GM21367 (cell line): ENCODE data around the gene BUB1.
"Not testable (repeated sequence)": the region's sequence is repeated elsewhere in the genome, so short reads cannot be mapped to it uniquely, and the experiment has no call there.

Experiments used
- ATAC-seq: cut with Tn5 transposase; IDR thresholded peaks from one replicate; pipeline ENCODE4 v1.9.1; 2021; ENCODE audit not compliant: unreplicated experiment

BUB1 gene

GRCh38 chr2:110691612-110692258 lies 13.9 kb upstream of the BUB1 start:
- ATAC-seq: no peak

- no peak for ATAC-seq
Observed at GRCh38 chr2:110690083-110690965, 12.5 kb upstream of the BUB1 start.

- no peak for ATAC-seq
Observed at GRCh38 chr2:110688594-110689091, 10.8 kb upstream of the BUB1 start.

- not testable (repeated sequence) for ATAC-seq
Observed at GRCh38 chr2:110687775-110688484, 10.1 kb upstream of the BUB1 start.

DNA sequence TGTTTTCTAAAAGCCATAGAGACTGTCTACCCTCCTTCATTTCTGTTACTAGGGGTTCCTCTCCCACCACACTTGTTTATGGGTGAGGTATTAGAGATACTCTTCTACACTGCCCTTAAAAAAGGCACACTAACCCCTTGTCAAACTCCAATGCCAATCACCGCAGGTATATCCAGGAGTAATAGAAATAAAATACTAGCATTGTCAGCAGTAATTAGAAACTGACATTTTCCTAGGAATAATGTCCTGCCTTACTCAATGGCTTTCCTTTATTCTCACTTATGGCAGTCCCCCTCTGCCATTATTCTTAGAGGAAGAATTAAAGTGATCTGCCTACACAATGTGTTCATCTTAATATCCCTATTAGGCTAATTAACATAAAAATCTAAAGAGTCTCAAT lies 5.0 kb upstream of the BUB1 start:
- no peak for ATAC-seq

GRCh38 chr2:110682267-110682666 lies 4.4 kb upstream of the BUB1 start:
- no peak for ATAC-seq

DNA sequence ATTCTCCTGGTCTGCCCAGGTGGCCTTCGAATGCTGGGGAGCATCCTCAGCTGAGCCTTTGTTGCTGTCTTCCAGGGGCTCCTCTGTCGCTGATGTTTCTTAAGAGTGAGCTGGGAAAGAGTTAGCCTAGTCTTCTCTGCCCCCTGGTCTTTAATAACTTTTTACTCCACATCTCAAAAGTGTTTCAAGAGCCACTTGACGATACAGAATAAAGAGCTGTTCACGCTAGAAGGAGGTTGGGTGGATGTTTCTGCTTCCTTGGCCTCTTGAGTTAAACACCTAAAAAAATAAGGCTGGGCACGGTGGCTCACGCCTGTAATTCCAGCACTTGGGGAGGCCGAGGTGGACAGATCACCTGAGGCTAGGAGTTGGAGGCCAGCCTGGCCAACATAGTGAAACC lies 2.8 kb upstream of the BUB1 start:
- no peak for ATAC-seq

DNA sequence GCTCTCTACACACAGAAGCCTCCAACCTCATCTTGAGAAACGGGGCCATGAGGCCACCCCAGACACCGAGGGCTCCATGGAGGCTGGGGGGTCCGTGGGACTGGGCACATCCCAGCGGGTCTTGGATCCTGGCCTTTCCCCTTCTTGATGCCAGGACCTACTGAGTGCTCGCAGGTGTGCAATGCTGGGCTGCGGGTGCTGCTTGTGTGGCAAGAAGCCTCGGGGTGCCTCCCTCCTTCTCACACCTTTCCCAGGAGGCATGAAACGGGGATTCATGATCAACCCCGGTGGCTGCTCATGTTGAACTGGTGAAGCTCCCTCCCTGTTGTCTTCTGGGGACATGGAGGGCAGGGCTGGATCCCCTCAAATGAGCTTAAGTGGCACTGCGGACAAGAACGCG lies 2.0 kb upstream of the BUB1 start:
- no peak for ATAC-seq

DNA sequence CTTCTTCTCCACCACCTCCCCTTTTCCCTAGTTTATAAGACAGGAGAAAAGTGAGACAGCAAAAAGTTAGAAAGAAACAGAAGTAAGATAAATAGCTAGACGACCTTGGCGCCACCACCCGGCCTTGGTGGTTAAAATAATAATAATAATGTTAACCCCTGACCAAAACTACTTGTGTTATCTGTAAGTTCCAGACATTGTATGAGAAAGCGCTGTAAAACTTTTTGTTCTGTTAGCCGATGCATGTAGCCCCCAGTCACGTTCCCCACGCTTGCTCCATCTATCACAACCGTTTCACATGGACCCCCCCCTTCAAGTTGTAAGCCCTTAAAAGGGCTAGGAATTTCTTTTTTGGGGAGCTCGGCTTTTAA lies 1.5 kb upstream of the BUB1 start:
- ATAC-seq: no peak

DNA sequence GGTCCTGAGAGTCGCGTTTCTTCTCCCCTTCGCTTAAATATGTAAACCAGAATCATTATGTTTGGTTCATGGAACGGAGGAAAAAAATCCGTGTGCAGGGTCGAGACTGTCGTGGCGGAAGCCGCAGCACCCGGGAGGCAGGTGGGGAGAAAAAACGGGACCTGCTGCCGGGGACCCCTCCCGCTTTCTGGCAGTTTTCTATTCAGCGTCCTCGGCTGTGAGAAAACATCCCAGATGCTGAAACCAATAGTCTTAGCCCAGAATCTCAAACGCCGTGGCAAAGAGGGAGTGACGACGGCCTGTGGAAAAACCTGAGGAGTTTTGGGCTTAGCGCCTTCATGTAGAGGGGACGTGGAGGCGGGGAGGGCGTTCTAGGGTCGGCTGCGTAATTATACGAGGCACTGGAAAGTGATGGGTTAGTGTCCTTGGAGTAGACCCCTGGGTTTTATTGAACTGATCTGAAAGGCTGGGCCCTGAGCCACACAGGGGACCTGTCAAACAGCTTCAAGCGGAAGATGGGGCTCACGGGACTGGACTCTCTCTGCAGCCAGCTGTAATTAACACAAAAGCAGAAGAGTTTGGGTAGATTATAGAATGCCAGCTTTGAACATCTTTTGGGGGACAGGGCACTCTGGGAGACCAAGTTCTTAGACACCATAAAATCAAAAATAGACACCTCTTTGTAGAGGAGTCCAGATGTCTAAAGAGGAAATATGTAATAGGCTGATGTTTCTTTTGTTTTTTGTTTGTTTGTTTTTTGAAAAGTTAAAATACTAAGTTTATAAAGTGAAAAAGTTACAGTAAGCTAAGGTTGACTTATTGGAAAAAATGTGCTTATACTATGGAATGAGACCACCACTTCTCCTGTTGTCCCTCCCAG lies 834 bp upstream of the BUB1 start:
- no peak for ATAC-seq

GRCh38 chr2:110677080-110677479 lies 783 bp downstream of the BUB1 start:
- no peak for ATAC-seq

DNA sequence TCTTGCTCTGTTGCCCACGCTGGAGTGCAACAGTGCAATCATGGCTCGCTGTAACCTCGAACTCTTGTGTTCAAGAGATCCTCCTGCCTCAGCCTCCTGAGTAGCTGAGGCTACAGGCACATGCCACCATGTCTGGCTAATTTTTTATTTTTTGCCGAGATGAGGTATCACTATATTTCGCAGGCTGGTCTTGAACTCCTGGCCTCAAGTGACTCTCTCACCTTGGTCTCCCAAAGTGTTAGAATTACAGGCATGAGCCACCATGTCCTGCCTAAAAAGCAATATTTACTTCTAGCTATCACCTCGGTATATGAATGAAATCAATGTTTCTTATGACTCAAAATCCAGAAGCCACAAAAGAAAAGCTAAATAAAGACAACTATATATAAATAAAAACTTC lies 2.2 kb downstream of the BUB1 start:
- no peak for ATAC-seq

DNA sequence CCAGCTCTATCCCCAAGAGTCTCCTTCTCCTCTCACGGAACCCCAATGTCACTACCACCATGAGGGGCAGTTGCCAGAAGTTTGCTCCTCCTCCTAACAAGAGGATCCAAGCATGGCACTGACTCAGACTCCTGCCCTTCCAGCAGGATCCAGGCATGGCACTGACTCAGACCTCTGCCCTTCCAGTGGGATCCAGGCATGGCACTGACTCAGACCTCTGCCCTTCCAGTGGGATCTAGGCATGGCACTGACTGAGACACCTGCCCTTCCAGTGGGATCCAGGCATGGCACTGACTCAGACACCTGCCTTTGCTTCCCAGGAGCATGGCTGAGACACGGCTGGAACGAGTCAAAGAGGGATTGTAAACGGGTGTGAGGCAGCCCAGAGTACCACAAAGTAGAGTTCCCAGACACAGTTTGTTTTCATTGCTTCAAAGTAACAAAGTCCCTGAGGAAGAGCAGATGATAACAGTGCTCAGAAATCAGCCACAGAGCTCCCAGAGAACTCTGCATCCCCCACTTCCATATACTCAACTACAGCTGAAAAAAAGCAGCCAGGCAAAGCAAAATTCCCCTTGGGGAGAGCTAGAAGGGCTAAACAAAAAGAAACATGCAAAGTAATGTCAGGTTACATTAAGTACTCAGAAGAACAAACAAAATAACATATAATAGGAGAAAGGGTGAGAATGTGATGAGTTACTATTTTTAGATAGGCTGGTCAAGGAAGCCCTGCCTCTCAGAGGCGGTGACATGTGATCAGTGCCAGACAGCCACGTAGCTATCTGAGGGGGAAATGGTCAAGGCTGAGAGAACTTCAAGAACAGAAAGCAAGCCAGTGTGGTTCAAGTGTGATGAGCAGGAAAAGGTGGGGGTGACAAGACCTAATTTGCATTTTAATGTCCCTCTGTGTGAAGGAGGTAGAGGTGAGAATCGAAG lies 3.0 kb downstream of the BUB1 start:
- ATAC-seq: peak; percentile 81

DNA sequence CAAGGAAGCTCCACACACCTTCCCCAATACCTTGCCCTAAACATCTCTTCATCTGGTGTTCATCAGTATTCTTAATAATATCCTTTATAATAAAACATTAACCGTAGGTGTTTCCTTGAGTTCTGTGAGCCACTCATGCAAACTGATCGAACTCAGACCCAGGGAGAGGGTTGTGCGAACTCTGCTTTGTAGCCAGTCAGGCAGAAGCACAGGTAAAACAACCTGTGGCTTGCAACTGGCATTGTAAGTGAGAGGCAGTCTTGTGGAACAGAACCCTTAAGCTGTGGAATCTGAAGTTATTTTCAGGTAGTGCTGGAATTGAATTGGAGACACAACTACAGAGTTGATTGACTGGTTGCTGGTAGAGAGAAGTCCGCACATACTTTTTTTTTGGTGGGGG lies 4.7 kb downstream of the BUB1 start:
- no peak for ATAC-seq

GRCh38 chr2:110670826-110671225 lies 7.0 kb downstream of the BUB1 start:
- ATAC-seq: no peak

DNA sequence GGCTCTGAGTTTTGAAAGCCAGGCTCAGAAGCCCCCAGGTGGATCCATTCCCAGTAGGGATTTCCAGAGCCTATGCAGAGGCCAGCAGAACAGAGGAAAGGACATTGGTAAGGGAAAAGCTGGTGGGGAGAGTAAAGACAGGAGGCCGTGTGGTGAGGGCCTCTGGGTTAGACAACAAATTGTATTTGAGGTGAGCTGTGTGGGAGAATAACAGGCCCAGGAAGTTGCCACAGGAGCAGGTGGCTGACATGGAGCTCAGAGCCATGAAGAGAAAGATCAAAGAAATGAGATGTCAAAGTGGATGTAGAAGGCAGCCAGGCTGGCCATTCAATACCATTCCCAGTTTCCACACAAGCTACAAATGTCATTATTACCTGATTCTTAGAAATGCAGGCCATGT lies 8.8 kb downstream of the BUB1 start:
- no peak for ATAC-seq

DNA sequence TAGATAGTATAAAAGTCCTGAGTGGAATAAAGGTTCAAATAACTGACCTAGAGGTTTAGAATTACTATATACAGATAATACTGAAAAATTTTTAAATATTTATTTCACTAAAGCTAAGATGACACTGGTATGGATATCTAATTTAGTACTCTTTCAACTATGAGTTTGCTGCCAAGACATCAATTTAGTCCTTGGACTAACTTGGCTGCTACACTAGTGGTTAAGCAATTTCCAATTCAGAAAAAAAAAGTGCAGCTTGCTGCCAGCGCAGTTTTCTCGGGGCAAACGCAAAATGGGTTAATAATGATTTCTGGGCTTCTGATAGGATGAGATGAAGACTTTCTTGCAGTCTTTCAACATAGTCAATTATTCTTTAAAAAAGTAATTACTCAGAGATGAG lies 10.8 kb downstream of the BUB1 start:
- no peak for ATAC-seq

GRCh38 chr2:110664135-110664534 lies 13.7 kb downstream of the BUB1 start:
- no peak for ATAC-seq

DNA sequence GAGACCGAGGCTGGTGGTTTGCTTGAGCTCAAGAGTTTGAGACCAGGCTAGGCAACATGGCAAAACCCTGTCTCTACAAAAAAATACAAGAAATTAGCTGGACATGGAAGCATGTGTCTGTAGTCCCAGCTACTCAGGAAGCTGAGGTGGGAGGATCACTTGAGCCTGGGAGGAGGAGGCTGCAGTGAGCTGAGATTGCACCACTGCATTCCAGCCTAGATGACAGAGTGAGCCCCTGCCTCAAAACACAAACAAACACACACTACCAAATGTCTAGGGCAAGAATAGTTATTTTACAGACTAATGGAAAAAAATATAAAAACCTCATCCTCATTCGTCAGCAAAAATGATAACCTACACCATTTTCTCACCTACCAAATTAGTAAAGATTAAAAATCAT lies 15.3 kb downstream of the BUB1 start:
- ATAC-seq: no peak

DNA sequence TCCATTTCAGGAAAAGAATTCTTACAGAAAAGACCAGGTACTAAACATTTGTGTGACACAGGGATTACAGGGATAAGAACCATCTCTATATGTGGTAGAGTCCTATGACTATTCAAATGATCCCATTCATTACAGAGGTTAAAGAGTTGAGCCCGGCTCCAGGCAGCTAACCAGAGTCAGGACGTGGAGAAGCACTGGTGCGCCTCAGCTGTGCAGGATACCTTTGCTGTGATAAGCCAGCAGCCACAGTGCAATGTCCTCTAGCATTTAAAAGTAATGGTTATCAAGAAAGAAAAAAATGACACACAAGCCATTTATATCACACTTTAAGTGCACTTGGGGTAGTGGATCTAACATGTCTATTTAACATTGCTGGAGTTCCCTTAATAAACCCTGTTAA lies 17.3 kb downstream of the BUB1 start:
- ATAC-seq: no peak
